ENCODE measurements around the gene UBLCP1.

The UBLCP1 gene

DNA sequence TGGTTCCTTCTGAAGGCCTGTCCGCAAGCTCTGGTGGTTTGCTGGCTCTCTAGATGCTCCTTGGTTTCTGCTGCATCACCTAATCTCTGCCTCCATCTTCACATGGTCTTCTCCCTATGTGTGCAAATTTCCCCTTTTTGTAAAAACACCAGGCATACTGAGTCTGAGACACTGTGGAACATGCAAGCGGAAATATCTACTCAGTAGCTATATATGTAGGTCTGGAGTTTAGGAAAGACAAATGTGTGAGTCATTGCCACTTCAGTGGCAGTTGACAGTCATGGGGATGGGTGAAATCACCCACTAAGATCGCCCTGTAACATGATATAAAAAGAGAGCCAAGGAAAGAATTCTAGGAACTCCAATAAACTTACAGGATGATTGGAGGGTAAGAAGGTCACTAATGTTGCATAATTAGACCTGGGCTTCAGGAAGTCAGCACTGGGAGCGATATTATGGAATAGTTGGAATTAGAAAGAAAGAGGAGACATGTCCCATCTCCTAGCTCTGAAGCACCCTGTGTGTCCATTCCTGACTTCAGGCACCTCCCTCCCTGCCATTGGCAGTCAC lies 22.7 kb upstream of the UBLCP1 start:
- H3K4me3 ChIP-seq (ENCODE audit: low read length), result no peak overlapping the region
- peak; percentile 68 for DNase-seq (ENCODE audit: low read depth)
- TF ChIP-seq, protein P1, sequence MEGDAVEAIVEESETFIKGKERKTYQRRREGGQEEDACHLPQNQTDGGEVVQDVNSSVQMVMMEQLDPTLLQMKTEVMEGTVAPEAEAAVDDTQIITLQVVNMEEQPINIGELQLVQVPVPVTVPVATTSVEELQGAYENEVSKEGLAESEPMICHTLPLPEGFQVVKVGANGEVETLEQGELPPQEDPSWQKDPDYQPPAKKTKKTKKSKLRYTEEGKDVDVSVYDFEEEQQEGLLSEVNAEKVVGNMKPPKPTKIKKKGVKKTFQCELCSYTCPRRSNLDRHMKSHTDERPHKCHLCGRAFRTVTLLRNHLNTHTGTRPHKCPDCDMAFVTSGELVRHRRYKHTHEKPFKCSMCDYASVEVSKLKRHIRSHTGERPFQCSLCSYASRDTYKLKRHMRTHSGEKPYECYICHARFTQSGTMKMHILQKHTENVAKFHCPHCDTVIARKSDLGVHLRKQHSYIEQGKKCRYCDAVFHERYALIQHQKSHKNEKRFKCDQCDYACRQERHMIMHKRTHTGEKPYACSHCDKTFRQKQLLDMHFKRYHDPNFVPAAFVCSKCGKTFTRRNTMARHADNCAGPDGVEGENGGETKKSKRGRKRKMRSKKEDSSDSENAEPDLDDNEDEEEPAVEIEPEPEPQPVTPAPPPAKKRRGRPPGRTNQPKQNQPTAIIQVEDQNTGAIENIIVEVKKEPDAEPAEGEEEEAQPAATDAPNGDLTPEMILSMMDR (IDR thresholded peaks at IDR 0.05; ENCODE audit: insufficient read depth, low read depth, low read length, missing control alignments), result no peak

DNA sequence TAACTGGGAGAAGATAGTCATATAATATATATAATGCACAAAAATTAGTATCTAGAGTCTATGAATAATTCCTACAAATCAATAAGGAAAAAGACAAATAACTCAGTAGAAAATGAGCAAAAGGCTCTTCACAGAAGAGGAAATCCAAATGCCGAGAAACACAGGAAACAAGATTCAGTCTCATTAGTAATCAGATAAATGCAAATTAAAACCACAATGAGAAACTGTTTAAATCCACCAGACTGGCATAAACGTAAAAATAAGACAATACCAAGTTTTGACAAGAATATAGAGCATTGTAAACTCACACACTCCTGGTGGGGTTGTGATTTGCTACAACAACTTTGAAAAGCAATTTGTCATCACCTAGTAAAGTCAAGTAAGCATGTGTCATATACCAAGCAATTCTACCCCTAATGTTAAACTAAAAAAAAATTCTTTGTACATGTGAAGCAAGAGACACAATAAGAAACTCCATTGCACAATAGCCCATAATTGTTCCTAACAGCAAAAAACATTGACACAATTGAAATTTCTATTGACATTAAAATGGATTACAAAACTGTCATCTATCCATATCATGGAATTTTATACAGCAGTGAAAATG lies 21.0 kb upstream of the UBLCP1 start:
- TF ChIP-seq, protein P1 (IDR thresholded peaks at IDR 0.05; ENCODE audit: insufficient read depth, low read depth, low read length, missing control alignments), result no peak
- H3K4me3 ChIP-seq (ENCODE audit: low read length), result no peak overlapping the region
- DNase-seq (ENCODE audit: low read depth), result peak; percentile 77

DNA sequence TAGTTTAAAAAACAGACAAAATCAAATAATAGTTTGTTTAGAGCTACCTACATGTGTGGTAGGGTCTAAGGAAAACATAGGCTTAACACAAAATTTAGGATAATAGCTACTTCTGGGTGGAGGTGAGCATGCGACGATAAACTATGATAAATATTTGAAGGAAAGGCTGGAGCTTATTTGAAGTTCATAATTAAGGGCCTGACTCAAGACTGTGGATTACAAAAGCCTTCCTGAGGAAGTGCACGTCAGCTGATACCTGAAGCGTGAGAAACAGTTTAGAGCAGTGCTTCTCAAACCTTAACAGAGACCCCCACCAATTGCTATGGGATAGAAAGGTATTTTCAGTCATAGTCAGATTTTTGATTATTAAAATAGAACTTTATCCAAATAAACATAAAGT lies 20.4 kb upstream of the UBLCP1 start:
- TF ChIP-seq, protein P1 (IDR thresholded peaks at IDR 0.05; ENCODE audit: insufficient read depth, low read depth, low read length, missing control alignments), result no peak
- H3K4me3 ChIP-seq (ENCODE audit: low read length), result no peak overlapping the region

DNA sequence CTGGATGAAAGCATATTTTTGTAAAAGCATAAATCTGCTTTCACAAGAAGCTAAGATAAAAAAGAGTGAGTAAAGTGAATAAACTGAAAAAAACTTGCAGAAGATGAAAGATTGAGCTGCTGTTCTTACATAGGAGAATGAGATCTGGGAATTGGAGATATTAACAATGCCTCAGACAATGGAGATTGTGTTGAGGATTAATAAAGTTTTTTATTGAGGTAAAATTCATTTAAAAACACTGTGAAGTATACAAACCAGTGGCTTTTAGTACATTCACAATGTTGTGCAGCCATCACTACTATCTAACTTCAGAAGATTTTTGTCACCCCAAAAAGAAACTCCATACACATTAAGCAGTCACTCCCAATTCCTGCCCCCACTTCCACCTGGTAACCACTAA lies 19.7 kb upstream of the UBLCP1 start:
- H3K4me3 ChIP-seq (ENCODE audit: low read length), result no peak overlapping the region
- DNase-seq (ENCODE audit: low read depth), result no peak
- TF ChIP-seq, protein P1 (IDR thresholded peaks at IDR 0.05; ENCODE audit: insufficient read depth, low read depth, low read length, missing control alignments), result no peak

More for the DNA sequence above, 20.4 kb upstream of the UBLCP1 start:
- DNase-seq (ENCODE audit: low read depth), result peak; percentile 64

DNA sequence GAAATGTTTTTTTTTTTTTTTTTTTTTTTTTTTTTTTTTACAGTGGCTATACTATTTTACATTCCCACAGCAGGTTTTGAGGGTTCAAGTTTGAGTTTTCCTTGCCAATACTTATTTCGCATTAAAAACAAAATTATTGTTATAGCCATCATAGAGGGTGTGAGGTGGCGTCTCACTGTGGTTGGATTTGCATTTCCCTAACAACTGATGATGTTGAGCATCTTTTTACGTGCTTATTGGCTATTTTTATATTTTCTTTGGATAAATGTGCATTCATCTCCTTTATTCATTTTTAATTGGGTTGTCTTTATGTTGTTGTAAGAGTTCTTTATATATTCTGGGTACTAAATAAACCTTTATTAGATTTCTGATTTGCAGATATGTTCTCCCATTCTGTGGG lies 18.9 kb upstream of the UBLCP1 start:
- H3K4me3 ChIP-seq (ENCODE audit: low read length), result no peak overlapping the region
- TF ChIP-seq, protein P1 (IDR thresholded peaks at IDR 0.05; ENCODE audit: insufficient read depth, low read depth, low read length, missing control alignments), result no peak
- no peak for DNase-seq (ENCODE audit: low read depth)

DNA sequence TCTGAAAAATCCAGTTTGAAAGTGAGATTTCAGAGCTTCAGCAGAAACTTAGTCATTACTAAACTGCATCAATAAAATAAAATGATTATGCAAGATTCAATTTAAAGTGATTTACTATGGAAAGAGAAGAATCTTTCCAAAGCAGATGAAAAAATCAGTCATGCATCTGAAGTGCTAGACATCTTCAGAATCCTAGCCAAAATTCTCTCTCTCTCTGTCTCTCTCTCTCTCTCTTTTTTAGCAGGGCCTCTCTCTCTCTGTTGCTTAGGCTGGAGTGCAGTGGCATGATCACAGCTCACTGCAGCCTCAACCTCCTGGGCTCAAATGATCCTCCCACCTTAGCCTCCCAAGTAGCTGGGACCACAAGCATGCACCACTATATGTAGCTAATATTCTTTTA lies 18.2 kb upstream of the UBLCP1 start:
- no peak for DNase-seq (ENCODE audit: low read depth)
- TF ChIP-seq, protein P1 (IDR thresholded peaks at IDR 0.05; ENCODE audit: insufficient read depth, low read depth, low read length, missing control alignments), result no peak
- no peak overlapping the region for H3K4me3 ChIP-seq (ENCODE audit: low read length)

DNA sequence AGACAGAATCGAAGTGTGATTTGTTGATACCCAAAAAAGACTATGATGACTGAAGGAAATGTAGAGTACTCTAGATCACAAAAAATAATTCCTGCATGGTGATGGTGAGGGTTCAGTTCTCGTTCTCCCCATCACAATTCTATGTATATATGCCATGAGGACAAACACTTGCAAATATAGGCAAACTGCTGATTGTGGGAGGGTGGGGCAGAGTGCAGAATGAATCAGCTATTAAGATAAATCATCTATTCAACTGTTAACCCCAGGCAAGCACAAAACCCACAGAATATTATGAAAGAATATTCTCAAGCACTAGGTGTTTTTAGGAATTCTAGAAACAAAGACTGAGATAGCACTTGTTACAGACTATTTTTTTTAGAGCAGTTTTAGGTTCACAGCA lies 13.9 kb upstream of the UBLCP1 start:
- TF ChIP-seq, protein P1 (IDR thresholded peaks at IDR 0.05; ENCODE audit: insufficient read depth, low read depth, low read length, missing control alignments), result no peak
- no peak overlapping the region for H3K4me3 ChIP-seq (ENCODE audit: low read length)
- peak; percentile 50 for DNase-seq (ENCODE audit: low read depth)

Data from epithelial cell of esophagus (primary cell).